ENCODE measurements around the gene CMIP.

The CMIP gene

GRCh38 chr16:81718637-81719036 is 274.0 kb downstream of the CMIP start:
- DNase-seq (no peak), ATAC-seq (ENCODE audit: insufficient read depth, low read depth) (no peak)
- H3K4me1 ChIP-seq (ENCODE audit: insufficient read depth, low read length): no peaks in the 10 kb centered on the region
- TF ChIP-seq CTCF (IDR thresholded peaks at IDR 0.05; ENCODE audit: borderline replicate concordance, extremely low read depth, low read length, poor library complexity, severe bottlenecking) (no peak), EZH2 (IDR thresholded peaks at IDR 0.05; ENCODE audit: borderline replicate concordance, low read depth, low read length, severe bottlenecking) (no peak)
- no peaks in the 10 kb centered on the region for H3K79me2 ChIP-seq (ENCODE audit: insufficient read depth, low read length)
- H3K9me3 ChIP-seq (ENCODE audit: insufficient read depth, low read length, severe bottlenecking): no peaks in the 10 kb centered on the region
- no peak overlapping the region for H3K9ac ChIP-seq (ENCODE audit: low read depth, low read length)
- no peak overlapping the region for H3K27ac ChIP-seq (ENCODE audit: low read length)
- no peaks in the 10 kb centered on the region for H4K20me1 ChIP-seq (ENCODE audit: insufficient read depth, low read length)
- H3K27me3 ChIP-seq (ENCODE audit: insufficient read depth, low read length, poor library complexity): no peaks in the 10 kb centered on the region
- H2AFZ ChIP-seq (ENCODE audit: low read depth, low read length): no peak overlapping the region
- no peak overlapping the region for H3K4me3 ChIP-seq (ENCODE audit: low read depth in 1 of 2, low read length in 2 of 2)
- H3K4me2 ChIP-seq (ENCODE audit: insufficient read depth, low read length): no peak overlapping the region
- no peaks in the 10 kb centered on the region for H3K36me3 ChIP-seq (ENCODE audit: insufficient read depth, low read length)

- Histone ChIP-seq H3K9ac (ENCODE audit: low read depth, low read length) (no peak overlapping the region), H3K36me3 (ENCODE audit: insufficient read depth, low read length) (no peaks in the 10 kb centered on the region), H3K4me3 (ENCODE audit: low read depth in 1 of 2, low read length in 2 of 2) (no peak overlapping the region), H3K27me3 (ENCODE audit: insufficient read depth, low read length, poor library complexity) (no peaks in the 10 kb centered on the region), H3K79me2 (ENCODE audit: insufficient read depth, low read length) (no peaks in the 10 kb centered on the region), H4K20me1 (ENCODE audit: insufficient read depth, low read length) (no peaks in the 10 kb centered on the region), H3K4me1 (ENCODE audit: insufficient read depth, low read length) (no peaks in the 10 kb centered on the region), H3K4me2 (ENCODE audit: insufficient read depth, low read length) (no peak overlapping the region), H3K27ac (ENCODE audit: low read length) (no peak overlapping the region), H3K9me3 (ENCODE audit: insufficient read depth, low read length, severe bottlenecking) (no peaks in the 10 kb centered on the region), H2AFZ (ENCODE audit: low read depth, low read length) (no peak overlapping the region)
- DNase-seq (no peak), ATAC-seq (ENCODE audit: insufficient read depth, low read depth) (no peak)
- TF ChIP-seq CTCF (IDR thresholded peaks at IDR 0.05; ENCODE audit: borderline replicate concordance, extremely low read depth, low read length, poor library complexity, severe bottlenecking) (no peak), EZH2 (IDR thresholded peaks at IDR 0.05; ENCODE audit: borderline replicate concordance, low read depth, low read length, severe bottlenecking) (no peak)
Measured at GRCh38 chr16:81719993-81720392, 275.4 kb downstream of the CMIP start.

GRCh38 chr16:81720973-81721906 is 276.6 kb downstream of the CMIP start:
- no peaks in the 10 kb centered on the region for H3K36me3 ChIP-seq (ENCODE audit: insufficient read depth, low read length)
- no peak overlapping the region for H2AFZ ChIP-seq (ENCODE audit: low read depth, low read length)
- H3K9me3 ChIP-seq (ENCODE audit: insufficient read depth, low read length, severe bottlenecking): no peaks in the 10 kb centered on the region
- H3K27me3 ChIP-seq (ENCODE audit: insufficient read depth, low read length, poor library complexity): no peaks in the 10 kb centered on the region
- H3K79me2 ChIP-seq (ENCODE audit: insufficient read depth, low read length): no peaks in the 10 kb centered on the region
- TF ChIP-seq CTCF (IDR thresholded peaks at IDR 0.05; ENCODE audit: borderline replicate concordance, extremely low read depth, low read length, poor library complexity, severe bottlenecking) (no peak), EZH2 (IDR thresholded peaks at IDR 0.05; ENCODE audit: borderline replicate concordance, low read depth, low read length, severe bottlenecking) (no peak)
- DNase-seq (no peak), ATAC-seq (ENCODE audit: insufficient read depth, low read depth) (no peak)
- H3K27ac ChIP-seq (ENCODE audit: low read length): no peak overlapping the region
- H3K4me3 ChIP-seq (ENCODE audit: low read depth in 1 of 2, low read length in 2 of 2): no peak overlapping the region
- H3K4me2 ChIP-seq (ENCODE audit: insufficient read depth, low read length): no peak overlapping the region
- no peak overlapping the region for H3K9ac ChIP-seq (ENCODE audit: low read depth, low read length)
- H4K20me1 ChIP-seq (ENCODE audit: insufficient read depth, low read length): no peaks in the 10 kb centered on the region
- H3K4me1 ChIP-seq (ENCODE audit: insufficient read depth, low read length): no peaks in the 10 kb centered on the region
